ENCODE results near the gene PPP1R12B. TPM values are rescaled to one million over a fixed set of nuclear protein-coding genes. Genes with fewer than 3 reads are reported as not detected.
"Not testable (repeated sequence)": the region's sequence is repeated elsewhere in the genome, so short reads cannot be mapped to it uniquely, and the experiment has no call there.

PPP1R12B gene
- total RNA-seq, 4 donors from 2014 or later, result 68.1 to 153 (median 116) TPM

DNA sequence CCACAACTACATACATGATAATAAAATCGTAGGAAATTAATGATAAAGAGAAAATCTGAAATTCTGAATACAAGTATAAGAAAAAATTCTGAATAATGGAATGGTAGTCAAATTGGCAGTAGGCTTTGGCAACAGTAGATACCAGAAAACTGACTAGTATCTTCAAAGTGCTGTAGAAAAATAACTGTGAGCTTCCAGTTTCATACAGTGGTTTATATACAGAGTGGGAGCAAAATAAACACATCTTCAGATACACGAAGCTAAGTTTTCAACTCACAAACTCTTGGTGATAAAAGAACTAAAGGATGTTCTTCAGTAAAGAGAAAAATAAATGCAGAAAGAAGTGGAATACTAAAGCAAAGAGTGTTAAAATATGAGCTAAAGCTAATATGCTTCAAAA is 173.4 kb downstream of the PPP1R12B start:
- DNase-seq (ENCODE audit: low spot score in 2 of 2), result no peak
- no peak for TF ChIP-seq POLR2A (IDR thresholded peaks at IDR 0.05)
- TF ChIP-seq EP300 (IDR thresholded peaks at IDR 0.05), result no peak
- no peak for TF ChIP-seq CTCF (IDR thresholded peaks at IDR 0.05)
- peaks cover 0 to 14% (median 6%) of the 10 kb centered on the region in 4 donors for H3K4me1 ChIP-seq
- no peaks in the 10 kb centered on the region for H3K27me3 ChIP-seq
- H3K36me3 ChIP-seq, result peaks cover 0 to 4% (median 0%) of the 10 kb centered on the region in 3 donors
- no peak overlapping the region for H3K4me3 ChIP-seq
- 83% methylated on average over 2 of the region's 2 CpGs for WGBS, 2 donors
- no peak overlapping the region for H3K27ac ChIP-seq
- no peaks in the 10 kb centered on the region for H3K9me3 ChIP-seq

DNA sequence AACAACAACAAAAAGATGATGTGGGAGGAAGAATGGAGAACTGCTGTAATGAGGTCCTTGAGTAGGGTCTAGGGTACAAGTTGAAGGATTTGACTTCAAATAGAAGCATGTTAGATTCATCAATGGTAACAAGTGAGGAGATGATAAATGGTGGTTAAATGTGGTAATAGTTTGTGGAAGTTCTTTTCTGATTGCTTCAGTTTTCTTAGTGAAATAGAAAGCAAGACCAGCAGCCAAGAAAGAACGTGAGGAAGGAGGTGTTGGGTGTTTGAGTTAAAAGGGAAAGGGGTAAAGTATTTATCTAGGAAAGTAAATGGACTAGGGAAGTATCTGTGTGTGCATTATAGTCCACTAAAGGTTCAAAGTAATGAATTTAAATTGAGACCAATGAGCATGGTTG is 177.6 kb downstream of the PPP1R12B start:
- not testable (repeated sequence) for DNase-seq (ENCODE audit: low spot score in 2 of 2); H3K36me3 ChIP-seq; H3K4me3 ChIP-seq; H3K9me3 ChIP-seq; H3K27me3 ChIP-seq; H3K27ac ChIP-seq
- H3K4me1 ChIP-seq, result peaks cover 0 to 15% (median 5%) of the 10 kb centered on the region in 4 donors
- WGBS, 2 donors, result 77 to 80% methylated on average over 1 of the region's 1 CpG

GRCh38 chr1:202528096-202528722 is 179.7 kb downstream of the PPP1R12B start:
- not testable (repeated sequence) for H3K27me3 ChIP-seq; H3K36me3 ChIP-seq; H3K9me3 ChIP-seq; DNase-seq (ENCODE audit: low spot score in 2 of 2); H3K4me3 ChIP-seq
- peak overlapping the region in 1 of 4 donors; percentile 52 for H3K27ac ChIP-seq
- WGBS, 2 donors, result 69 to 74% methylated on average over 3 of the region's 3 CpGs
- peaks cover 0 to 29% (median 5%) of the 10 kb centered on the region in 4 donors for H3K4me1 ChIP-seq

GRCh38 chr1:202530686-202531085 is 182.2 kb downstream of the PPP1R12B start:
- Histone ChIP-seq H3K27ac (peak overlapping the region in 2 of 4 donors; percentile 7 to 87), H3K4me1 (peaks cover 0 to 29% (median 6%) of the 10 kb centered on the region in 4 donors)
- DNase-seq (ENCODE audit: low spot score in 2 of 2); H3K9me3 ChIP-seq; H3K4me3 ChIP-seq; H3K36me3 ChIP-seq; H3K27me3 ChIP-seq: not testable (repeated sequence)
- 36 to 43% methylated on average over 1 of the region's 1 CpG for WGBS, 2 donors

DNA sequence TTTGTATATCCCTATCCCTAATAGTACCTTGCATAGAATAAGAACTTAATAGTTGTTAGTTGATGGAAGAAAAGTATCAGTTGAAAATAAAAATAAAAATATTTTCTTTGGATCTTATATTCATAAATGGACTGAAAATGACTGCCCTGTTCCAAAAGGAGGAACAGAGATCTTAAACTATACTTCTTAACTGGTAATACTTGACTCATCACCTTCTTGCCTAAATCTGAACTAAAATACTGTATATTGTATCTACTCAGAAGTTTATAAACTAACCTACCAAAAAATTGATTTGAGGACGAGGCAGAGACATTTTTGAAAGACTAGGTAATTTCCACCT is 182.9 kb downstream of the PPP1R12B start:
- no peak for DNase-seq (ENCODE audit: low spot score in 2 of 2)
- Histone ChIP-seq H3K4me1 (peaks cover 0 to 29% (median 7%) of the 10 kb centered on the region in 4 donors), H3K4me3 (no peak overlapping the region), H3K27me3 (no peaks in the 10 kb centered on the region), H3K9me3 (no peaks in the 10 kb centered on the region), H3K36me3 (no peaks in the 10 kb centered on the region), H3K27ac (peak overlapping the region in 2 of 4 donors; percentile 22 to 87)
- WGBS, 2 donors, result 54 to 56% methylated on average over 1 of the region's 1 CpG
- no peak for TF ChIP-seq CTCF (IDR thresholded peaks at IDR 0.05)
- no peak for TF ChIP-seq EP300 (IDR thresholded peaks at IDR 0.05)
- TF ChIP-seq POLR2A (IDR thresholded peaks at IDR 0.05), result no peak

- not testable (repeated sequence) for H3K36me3 ChIP-seq; H3K9me3 ChIP-seq; H3K4me3 ChIP-seq; DNase-seq (ENCODE audit: low spot score in 2 of 2); H3K27me3 ChIP-seq
- peak overlapping the region in 3 of 4 donors; percentile 22 to 87 (median 34) for H3K27ac ChIP-seq
- whole genome bisulfite sequencing, 2 donors, result 50 to 51% methylated on average over 6 of the region's 6 CpGs
- peaks cover 0 to 29% (median 7%) of the 10 kb centered on the region in 4 donors for H3K4me1 ChIP-seq
Observed at GRCh38 chr1:202531812-202532616, 183.5 kb downstream of the PPP1R12B start.

- Histone ChIP-seq H3K4me3 (peak overlapping the region; percentile 19 to 51 (median 30)), H3K4me1 (peaks cover 0 to 19% (median 7%) of the 10 kb centered on the region in 4 donors), H3K27ac (peak overlapping the region; percentile 59 to 88 (median 80))
- H3K36me3 ChIP-seq, H3K9me3 ChIP-seq, H3K27me3 ChIP-seq: not testable (repeated sequence)
- TF ChIP-seq POLR2A (IDR thresholded peaks at IDR 0.05) (peak in 1 of 2 donors; percentile 21), EP300 (IDR thresholded peaks at IDR 0.05) (peak in 1 of 2 donors; percentile 46)
- 8 to 10% methylated on average over 5 of the region's 5 CpGs for WGBS, 2 donors
- DNase-seq (ENCODE audit: low spot score in 2 of 2), result peak in 1 of 2 donors; percentile 74
Observed at GRCh38 chr1:202539166-202539574, 190.7 kb downstream of the PPP1R12B start.

DNA sequence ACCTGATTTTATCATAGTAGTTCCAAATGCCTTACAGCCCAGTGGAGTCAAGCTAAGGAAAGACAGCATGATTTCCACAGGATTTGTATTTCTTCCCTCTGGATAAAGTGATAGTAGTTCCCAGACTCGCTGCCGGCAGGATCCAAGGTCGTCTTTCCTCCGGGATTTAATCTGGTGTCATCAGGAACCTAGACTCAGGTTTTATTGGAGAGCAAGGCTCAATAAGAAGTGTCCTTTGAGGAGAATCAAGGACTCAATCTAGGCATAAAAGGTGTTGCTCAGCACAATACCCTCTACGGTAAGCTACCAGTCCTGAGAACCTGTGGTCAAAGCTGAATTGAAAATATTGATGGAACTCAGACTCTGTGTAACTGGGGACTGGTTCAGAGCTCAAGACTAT is 191.1 kb downstream of the PPP1R12B start:
- H3K36me3 ChIP-seq; H3K9me3 ChIP-seq; DNase-seq (ENCODE audit: low spot score in 2 of 2); H3K27me3 ChIP-seq: not testable (repeated sequence)
- WGBS, 2 donors, result 13 to 19% methylated on average over 5 of the region's 5 CpGs
- peak overlapping the region; percentile 19 to 51 (median 30) for H3K4me3 ChIP-seq
- H3K4me1 ChIP-seq, result peaks cover 0 to 23% (median 9%) of the 10 kb centered on the region in 4 donors
- peak overlapping the region; percentile 59 to 88 (median 80) for H3K27ac ChIP-seq
